Measurements from ENCODE around the gene TMCC1. TPM values are rescaled to one million over a fixed set of nuclear protein-coding genes. Genes with fewer than 3 reads are reported as not detected.
A peak's percentile ranks its signal among the peaks of the same experiment; 100 is the strongest.

The TMCC1 gene
- total RNA-seq, 1 experiment from 2014 or later, result 23.0 TPM

DNA sequence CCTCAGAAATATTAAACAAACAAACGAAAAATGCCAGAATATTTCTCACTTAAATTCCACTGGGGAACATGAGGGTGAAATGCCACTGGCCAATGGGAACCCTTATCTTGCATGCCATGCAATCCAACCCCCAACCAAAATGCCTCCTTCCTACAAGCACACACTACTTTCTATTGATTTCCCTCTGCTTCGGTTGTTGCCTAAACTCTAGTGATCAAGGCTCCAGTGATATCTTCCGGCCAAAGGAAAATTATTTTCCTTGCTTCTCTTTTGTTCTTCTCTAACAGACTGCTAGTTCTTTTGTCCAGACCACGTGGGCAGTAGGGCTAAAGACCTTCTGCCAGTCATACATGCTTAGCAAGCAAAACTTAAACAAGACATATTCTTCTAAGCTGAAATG, 115.7 kb downstream of the TMCC1 start:
- Histone ChIP-seq H4K20me1 (ENCODE audit: insufficient read depth, low read depth, low read length) (no peaks in the 10 kb centered on the region), H3K9me2 (replicated peaks; ENCODE audit: insufficient read depth, low read length) (no peaks in the 10 kb centered on the region), H3K79me2 (ENCODE audit: low read length) (peaks cover 97% of the 10 kb centered on the region), H3K4me3 (ENCODE audit: low read length) (no peak overlapping the region), H2AFZ (ENCODE audit: low read length) (no peak overlapping the region), H3K36me3 (ENCODE audit: insufficient read depth, low read length) (peaks cover 6% of the 10 kb centered on the region; the same call in 1 of the 2 replicates), H3K27me3 (ENCODE audit: low read length) (no peaks in the 10 kb centered on the region), H3K27ac (ENCODE audit: low read length) (no peak overlapping the region; the same call in 1 of the 2 replicates), H3K9ac (ENCODE audit: low read length) (no peak overlapping the region), H3K4me1 (ENCODE audit: low read length) (peaks cover 28% of the 10 kb centered on the region), H3K4me2 (ENCODE audit: low read depth, low read length, poor library complexity, severe bottlenecking) (no peak overlapping the region), H3K9me3 (ENCODE audit: low read length) (peaks cover 2% of the 10 kb centered on the region; the same call in 1 of the 2 replicates)
- DNase-seq, result no peak

DNA sequence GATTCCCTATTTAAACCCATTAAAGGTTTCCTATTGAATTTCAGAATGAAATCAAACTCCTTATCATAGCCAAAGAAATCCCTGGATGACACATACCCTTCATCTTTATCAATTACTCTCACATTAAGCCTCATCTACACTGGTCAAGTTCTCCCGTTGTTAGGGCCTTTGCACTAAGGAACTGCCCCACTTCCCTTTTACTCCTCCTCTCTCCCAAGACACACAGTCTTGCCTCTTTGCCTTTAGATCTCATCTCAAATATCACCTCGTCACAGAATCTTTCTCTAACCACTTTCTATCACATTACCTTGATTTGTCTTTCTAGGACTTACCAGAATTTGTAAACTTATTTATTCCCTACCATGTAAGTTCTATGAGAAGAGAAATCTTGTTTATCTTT, 117.6 kb downstream of the TMCC1 start:
- Histone ChIP-seq H3K27me3 (ENCODE audit: low read length) (no peaks in the 10 kb centered on the region), H2AFZ (ENCODE audit: low read length) (no peak overlapping the region), H3K4me1 (ENCODE audit: low read length) (peaks cover 45% of the 10 kb centered on the region), H3K9me3 (ENCODE audit: low read length) (peaks cover 2% of the 10 kb centered on the region; the same call in 1 of the 2 replicates), H3K9me2 (replicated peaks; ENCODE audit: insufficient read depth, low read length) (no peaks in the 10 kb centered on the region), H3K36me3 (ENCODE audit: insufficient read depth, low read length) (peaks cover 6% of the 10 kb centered on the region; the same call in 1 of the 2 replicates), H3K27ac (ENCODE audit: low read length) (peak overlapping the region; percentile 29; the same call in 1 of the 2 replicates), H3K4me3 (ENCODE audit: low read length) (no peak overlapping the region), H3K79me2 (ENCODE audit: low read length) (peaks cover 92% of the 10 kb centered on the region), H4K20me1 (ENCODE audit: insufficient read depth, low read depth, low read length) (no peaks in the 10 kb centered on the region), H3K9ac (ENCODE audit: low read length) (no peak overlapping the region), H3K4me2 (ENCODE audit: low read depth, low read length, poor library complexity, severe bottlenecking) (no peak overlapping the region)
- DNase-seq, result no peak

DNA sequence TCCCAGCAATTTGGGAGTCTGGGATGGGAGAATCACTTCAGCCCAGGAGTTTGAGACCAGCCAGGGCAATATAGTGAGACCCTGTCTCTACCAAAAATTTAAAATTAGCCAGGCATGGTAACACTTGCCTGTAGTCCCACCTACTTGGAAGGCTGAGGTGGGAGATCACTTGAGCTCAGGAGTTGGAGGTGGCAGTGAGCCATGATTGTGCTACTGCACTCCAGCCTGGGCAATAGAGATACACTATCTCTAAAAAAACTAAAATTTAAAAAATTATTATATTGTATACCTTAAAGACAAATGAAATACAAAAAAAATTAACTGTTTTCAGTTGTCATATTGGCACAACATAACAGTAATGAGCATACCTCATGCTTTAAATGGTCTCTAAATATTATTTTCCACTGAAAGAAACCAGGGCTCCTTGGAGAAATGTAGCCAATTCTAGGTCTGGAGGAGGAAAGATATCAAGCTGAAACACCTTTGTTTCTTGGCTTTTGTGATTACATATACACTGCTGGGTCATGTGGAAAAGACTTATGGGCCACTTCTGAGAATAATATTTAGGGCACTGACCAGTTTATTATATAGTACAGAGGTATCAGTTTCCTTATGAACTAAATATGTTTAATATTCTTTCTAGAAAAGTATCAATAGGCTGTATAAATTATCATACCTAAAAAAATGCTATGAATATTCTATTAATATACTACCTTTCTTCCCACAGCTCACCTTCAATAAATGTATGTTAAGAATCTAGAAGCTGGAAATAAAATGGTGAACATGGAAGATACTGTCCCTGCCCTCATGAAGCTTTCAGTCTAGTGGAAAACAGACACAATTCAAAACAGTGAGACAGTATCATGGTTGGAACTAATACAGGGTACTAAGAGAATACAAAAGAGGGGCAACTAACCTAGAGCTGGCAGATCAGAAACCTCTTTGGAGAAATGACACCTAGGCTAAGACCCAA, 119.5 kb downstream of the TMCC1 start:
- DNase-seq, result no peak
- Histone ChIP-seq H3K27ac (ENCODE audit: low read length) (peak overlapping the region; percentile 75), H4K20me1 (ENCODE audit: insufficient read depth, low read depth, low read length) (no peaks in the 10 kb centered on the region), H3K9me2 (replicated peaks; ENCODE audit: insufficient read depth, low read length) (no peaks in the 10 kb centered on the region), H3K4me1 (ENCODE audit: low read length) (peaks cover 60% of the 10 kb centered on the region), H3K36me3 (ENCODE audit: insufficient read depth, low read length) (peaks cover 6% of the 10 kb centered on the region; the same call in 1 of the 2 replicates), H3K9ac (ENCODE audit: low read length) (no peak overlapping the region), H3K4me2 (ENCODE audit: low read depth, low read length, poor library complexity, severe bottlenecking) (no peak overlapping the region), H3K4me3 (ENCODE audit: low read length) (no peak overlapping the region), H3K79me2 (ENCODE audit: low read length) (peaks cover 79% of the 10 kb centered on the region), H3K9me3 (ENCODE audit: low read length) (peaks cover 2% of the 10 kb centered on the region; the same call in 1 of the 2 replicates), H3K27me3 (ENCODE audit: low read length) (no peaks in the 10 kb centered on the region), H2AFZ (ENCODE audit: low read length) (no peak overlapping the region)

DNA sequence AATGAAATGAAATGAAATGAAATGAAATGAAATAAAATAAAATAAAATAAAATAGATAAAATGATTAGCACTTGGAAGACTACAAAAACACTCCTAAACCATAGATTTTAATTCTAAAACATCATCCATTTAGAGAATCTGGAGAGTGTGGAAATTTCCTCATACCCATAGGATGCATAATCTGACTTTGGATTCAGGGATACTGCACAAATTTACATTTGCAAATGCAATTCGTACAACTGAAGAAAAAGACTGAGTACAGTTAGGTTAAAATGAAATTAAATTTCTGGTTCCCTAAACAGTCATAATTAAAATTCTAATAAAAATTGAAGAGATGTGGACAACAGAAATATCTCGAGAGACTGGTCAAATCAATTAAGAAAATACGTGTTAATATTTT, 122.9 kb downstream of the TMCC1 start:
- Histone ChIP-seq H2AFZ (ENCODE audit: low read length) (no peak overlapping the region), H3K9ac (ENCODE audit: low read length) (peak overlapping the region; percentile 30), H3K9me3 (ENCODE audit: low read length) (peaks cover 2% of the 10 kb centered on the region; the same call in 1 of the 2 replicates), H4K20me1 (ENCODE audit: insufficient read depth, low read depth, low read length) (no peaks in the 10 kb centered on the region), H3K79me2 (ENCODE audit: low read length) (peaks cover 79% of the 10 kb centered on the region), H3K4me2 (ENCODE audit: low read depth, low read length, poor library complexity, severe bottlenecking) (peak overlapping the region; percentile 53), H3K36me3 (ENCODE audit: insufficient read depth, low read length) (peaks cover 6% of the 10 kb centered on the region; the same call in 1 of the 2 replicates), H3K9me2 (replicated peaks; ENCODE audit: insufficient read depth, low read length) (no peaks in the 10 kb centered on the region), H3K4me3 (ENCODE audit: low read length) (0 out of 2 replicates have a peak overlapping the region, but pooled peaks have one; percentile 5), H3K4me1 (ENCODE audit: low read length) (peaks cover 82% of the 10 kb centered on the region), H3K27me3 (ENCODE audit: low read length) (no peaks in the 10 kb centered on the region), H3K27ac (ENCODE audit: low read length) (peak overlapping the region; percentile 97)
- no peak for DNase-seq

DNA sequence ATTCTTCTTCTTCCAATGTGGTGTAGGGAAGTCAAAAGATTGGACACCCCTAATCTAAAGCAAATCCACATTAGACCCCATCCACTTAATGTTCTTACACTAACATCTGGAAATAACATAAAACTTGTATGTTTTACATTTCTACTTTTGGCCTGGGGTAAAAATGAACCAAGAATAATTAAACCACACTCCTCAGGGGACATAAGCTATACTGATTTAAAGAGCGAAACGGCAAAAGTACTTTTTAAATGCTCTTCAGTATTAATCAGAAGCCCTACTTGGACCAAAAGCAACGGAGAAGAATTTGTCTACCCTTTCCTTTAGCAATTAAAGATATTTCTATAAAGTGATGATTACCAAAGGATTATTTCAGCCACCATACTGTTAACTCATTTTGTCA, 123.9 kb downstream of the TMCC1 start:
- Histone ChIP-seq H2AFZ (ENCODE audit: low read length) (no peak overlapping the region), H3K79me2 (ENCODE audit: low read length) (peaks cover 78% of the 10 kb centered on the region)
- peak; percentile 93 for DNase-seq

GRCh38 chr3:129768728-129769127, 124.8 kb downstream of the TMCC1 start:
- no peaks in the 10 kb centered on the region for H3K9me3 ChIP-seq (ENCODE audit: low read length)
- DNase-seq, result no peak
- H3K36me3 ChIP-seq (ENCODE audit: insufficient read depth, low read length), result no peaks in the 10 kb centered on the region
- peak overlapping the region; percentile 42 for H3K4me3 ChIP-seq (ENCODE audit: low read length)
- H3K79me2 ChIP-seq (ENCODE audit: low read length), result peaks cover 78% of the 10 kb centered on the region
- peak overlapping the region; percentile 69 for H3K9ac ChIP-seq (ENCODE audit: low read length)
- peak overlapping the region; percentile 72 for H3K4me2 ChIP-seq (ENCODE audit: low read depth, low read length, poor library complexity, severe bottlenecking)
- H3K27ac ChIP-seq (ENCODE audit: low read length), result peak overlapping the region; percentile 97
- H3K9me2 ChIP-seq (replicated peaks; ENCODE audit: insufficient read depth, low read length), result no peaks in the 10 kb centered on the region
- H2AFZ ChIP-seq (ENCODE audit: low read length), result peak overlapping the region; percentile 57; the same call in 1 of the 2 replicates
- H4K20me1 ChIP-seq (ENCODE audit: insufficient read depth, low read depth, low read length), result no peaks in the 10 kb centered on the region
- no peaks in the 10 kb centered on the region for H3K27me3 ChIP-seq (ENCODE audit: low read length)
- H3K4me1 ChIP-seq (ENCODE audit: low read length), result peaks cover 88% of the 10 kb centered on the region

More for the DNA sequence above, 123.9 kb downstream of the TMCC1 start:
- Histone ChIP-seq H3K4me1 (ENCODE audit: low read length) (peaks cover 83% of the 10 kb centered on the region), H3K27me3 (ENCODE audit: low read length) (no peaks in the 10 kb centered on the region), H3K9ac (ENCODE audit: low read length) (peak overlapping the region; percentile 38), H3K9me2 (replicated peaks; ENCODE audit: insufficient read depth, low read length) (no peaks in the 10 kb centered on the region), H3K36me3 (ENCODE audit: insufficient read depth, low read length) (peaks cover 4% of the 10 kb centered on the region; the same call in 1 of the 2 replicates), H4K20me1 (ENCODE audit: insufficient read depth, low read depth, low read length) (no peaks in the 10 kb centered on the region), H3K9me3 (ENCODE audit: low read length) (peaks cover 2% of the 10 kb centered on the region; the same call in 1 of the 2 replicates), H3K4me2 (ENCODE audit: low read depth, low read length, poor library complexity, severe bottlenecking) (peak overlapping the region; percentile 72), H3K27ac (ENCODE audit: low read length) (peak overlapping the region; percentile 97), H3K4me3 (ENCODE audit: low read length) (peak overlapping the region; percentile 42; the same call in 1 of the 2 replicates)

GRCh38 chr3:129766135-129766534, 127.4 kb downstream of the TMCC1 start:
- Histone ChIP-seq H4K20me1 (ENCODE audit: insufficient read depth, low read depth, low read length) (no peaks in the 10 kb centered on the region), H3K36me3 (ENCODE audit: insufficient read depth, low read length) (no peaks in the 10 kb centered on the region), H3K27ac (ENCODE audit: low read length) (peak overlapping the region; percentile 97), H3K4me2 (ENCODE audit: low read depth, low read length, poor library complexity, severe bottlenecking) (no peak overlapping the region), H3K79me2 (ENCODE audit: low read length) (peaks cover 70% of the 10 kb centered on the region), H3K9ac (ENCODE audit: low read length) (no peak overlapping the region), H3K4me1 (ENCODE audit: low read length) (peaks cover 64% of the 10 kb centered on the region), H3K27me3 (ENCODE audit: low read length) (no peaks in the 10 kb centered on the region), H2AFZ (ENCODE audit: low read length) (no peak overlapping the region), H3K4me3 (ENCODE audit: low read length) (no peak overlapping the region), H3K9me3 (ENCODE audit: low read length) (no peaks in the 10 kb centered on the region), H3K9me2 (replicated peaks; ENCODE audit: insufficient read depth, low read length) (no peaks in the 10 kb centered on the region)
- no peak for DNase-seq

- no peak overlapping the region for H3K4me2 ChIP-seq (ENCODE audit: low read depth, low read length, poor library complexity, severe bottlenecking)
- no peaks in the 10 kb centered on the region for H3K9me3 ChIP-seq (ENCODE audit: low read length)
- no peak overlapping the region for H3K9ac ChIP-seq (ENCODE audit: low read length)
- no peaks in the 10 kb centered on the region for H3K36me3 ChIP-seq (ENCODE audit: insufficient read depth, low read length)
- no peaks in the 10 kb centered on the region for H4K20me1 ChIP-seq (ENCODE audit: insufficient read depth, low read depth, low read length)
- H3K4me3 ChIP-seq (ENCODE audit: low read length), result no peak overlapping the region
- no peaks in the 10 kb centered on the region for H3K9me2 ChIP-seq (replicated peaks; ENCODE audit: insufficient read depth, low read length)
- no peak for DNase-seq
- H3K27me3 ChIP-seq (ENCODE audit: low read length), result no peaks in the 10 kb centered on the region
- peaks cover 66% of the 10 kb centered on the region for H3K79me2 ChIP-seq (ENCODE audit: low read length)
- peak overlapping the region; percentile 46 for H3K27ac ChIP-seq (ENCODE audit: low read length)
- H3K4me1 ChIP-seq (ENCODE audit: low read length), result peaks cover 44% of the 10 kb centered on the region
- H2AFZ ChIP-seq (ENCODE audit: low read length), result no peak overlapping the region
Measured at GRCh38 chr3:129764090-129764489, 129.4 kb downstream of the TMCC1 start.
